Osteocyte (in vitro differentiated cells): ENCODE results near the gene CCL18. TPM values are rescaled to one million over a fixed set of nuclear protein-coding genes. Genes with fewer than 3 reads are reported as not detected.

ENCODE experiments used
- DNase-seq: peaks from one replicate; pipeline ENCODE4 v3.0.0; 2021; ENCODE audit warnings: mixed read lengths; ENCODE audit not compliant: unreplicated experiment; ENCODE audit errors: extremely low spot score
- H3K27ac Mint-ChIP-seq: one replicate; pipeline ENCODE4 v1.8.0; 2021; ENCODE audit warnings: mild to moderate bottlenecking, mixed read lengths; ENCODE audit not compliant: unreplicated experiment
- H3K27me3 Mint-ChIP-seq: one replicate; pipeline ENCODE4 v1.8.0; 2021; ENCODE audit warnings: mixed read lengths; ENCODE audit not compliant: unreplicated experiment
- H3K36me3 Mint-ChIP-seq: one replicate; pipeline ENCODE4 v1.8.0; 2021; ENCODE audit warnings: mixed read lengths; ENCODE audit not compliant: unreplicated experiment
- H3K4me1 Mint-ChIP-seq: one replicate; pipeline ENCODE4 v1.8.0; 2021; ENCODE audit warnings: mixed read lengths; ENCODE audit not compliant: unreplicated experiment
- H3K4me3 Mint-ChIP-seq: one replicate; pipeline ENCODE4 v1.8.0; 2021; ENCODE audit warnings: mild to moderate bottlenecking, moderate library complexity, mixed read lengths; ENCODE audit not compliant: unreplicated experiment
- H3K9me3 Mint-ChIP-seq: one replicate; pipeline ENCODE4 v1.8.0; 2021; ENCODE audit warnings: mixed read lengths; ENCODE audit not compliant: unreplicated experiment
- total RNA-seq: library from RNA; stranded (reverse); gene quantifications from 2 replicates; pipeline ENCODE4 v1.2.1, GENCODE V29; 2021
- TF ChIP-seq, protein P1 (sequence below): fragments of 200-600 bp; sonication (generic); IDR thresholded peaks from 2 replicates; pipeline ENCODE4 v1.5.0; 2021; ENCODE audit warnings: antibody characterized with exemption, mild to moderate bottlenecking, moderate library complexity

CCL18 gene
- total RNA-seq, 1 donor from 2014 or later = not detected

DNA sequence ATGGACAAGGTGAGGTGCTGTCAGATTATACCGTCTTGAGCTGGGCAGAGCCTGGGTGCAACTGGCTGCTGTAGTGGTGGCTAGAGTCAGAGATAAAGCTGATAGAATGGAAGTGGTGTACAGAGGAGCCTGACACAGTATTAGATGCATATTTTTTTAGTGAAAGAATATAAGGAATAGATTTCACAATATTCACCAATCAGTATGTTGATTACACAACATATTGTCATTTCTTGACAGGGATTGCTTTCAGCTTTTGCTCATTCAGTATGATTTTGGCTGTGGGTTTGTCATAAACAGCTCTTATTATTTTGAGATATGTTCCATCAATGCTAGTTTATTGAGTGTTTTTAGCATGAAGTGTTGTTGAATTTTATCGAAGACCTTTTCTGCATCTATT, 44.6 kb upstream of the CCL18 start:
- no peak overlapping the region for H3K27ac Mint-ChIP-seq
- H3K4me3 Mint-ChIP-seq = no peak overlapping the region
- TF ChIP-seq, protein P1, sequence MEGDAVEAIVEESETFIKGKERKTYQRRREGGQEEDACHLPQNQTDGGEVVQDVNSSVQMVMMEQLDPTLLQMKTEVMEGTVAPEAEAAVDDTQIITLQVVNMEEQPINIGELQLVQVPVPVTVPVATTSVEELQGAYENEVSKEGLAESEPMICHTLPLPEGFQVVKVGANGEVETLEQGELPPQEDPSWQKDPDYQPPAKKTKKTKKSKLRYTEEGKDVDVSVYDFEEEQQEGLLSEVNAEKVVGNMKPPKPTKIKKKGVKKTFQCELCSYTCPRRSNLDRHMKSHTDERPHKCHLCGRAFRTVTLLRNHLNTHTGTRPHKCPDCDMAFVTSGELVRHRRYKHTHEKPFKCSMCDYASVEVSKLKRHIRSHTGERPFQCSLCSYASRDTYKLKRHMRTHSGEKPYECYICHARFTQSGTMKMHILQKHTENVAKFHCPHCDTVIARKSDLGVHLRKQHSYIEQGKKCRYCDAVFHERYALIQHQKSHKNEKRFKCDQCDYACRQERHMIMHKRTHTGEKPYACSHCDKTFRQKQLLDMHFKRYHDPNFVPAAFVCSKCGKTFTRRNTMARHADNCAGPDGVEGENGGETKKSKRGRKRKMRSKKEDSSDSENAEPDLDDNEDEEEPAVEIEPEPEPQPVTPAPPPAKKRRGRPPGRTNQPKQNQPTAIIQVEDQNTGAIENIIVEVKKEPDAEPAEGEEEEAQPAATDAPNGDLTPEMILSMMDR = no peak
- peaks cover 28% of the 10 kb centered on the region for H3K27me3 Mint-ChIP-seq
- no peaks in the 10 kb centered on the region for H3K4me1 Mint-ChIP-seq
- no peaks in the 10 kb centered on the region for H3K36me3 Mint-ChIP-seq
- DNase-seq = no peak
- H3K9me3 Mint-ChIP-seq = no peaks in the 10 kb centered on the region

DNA sequence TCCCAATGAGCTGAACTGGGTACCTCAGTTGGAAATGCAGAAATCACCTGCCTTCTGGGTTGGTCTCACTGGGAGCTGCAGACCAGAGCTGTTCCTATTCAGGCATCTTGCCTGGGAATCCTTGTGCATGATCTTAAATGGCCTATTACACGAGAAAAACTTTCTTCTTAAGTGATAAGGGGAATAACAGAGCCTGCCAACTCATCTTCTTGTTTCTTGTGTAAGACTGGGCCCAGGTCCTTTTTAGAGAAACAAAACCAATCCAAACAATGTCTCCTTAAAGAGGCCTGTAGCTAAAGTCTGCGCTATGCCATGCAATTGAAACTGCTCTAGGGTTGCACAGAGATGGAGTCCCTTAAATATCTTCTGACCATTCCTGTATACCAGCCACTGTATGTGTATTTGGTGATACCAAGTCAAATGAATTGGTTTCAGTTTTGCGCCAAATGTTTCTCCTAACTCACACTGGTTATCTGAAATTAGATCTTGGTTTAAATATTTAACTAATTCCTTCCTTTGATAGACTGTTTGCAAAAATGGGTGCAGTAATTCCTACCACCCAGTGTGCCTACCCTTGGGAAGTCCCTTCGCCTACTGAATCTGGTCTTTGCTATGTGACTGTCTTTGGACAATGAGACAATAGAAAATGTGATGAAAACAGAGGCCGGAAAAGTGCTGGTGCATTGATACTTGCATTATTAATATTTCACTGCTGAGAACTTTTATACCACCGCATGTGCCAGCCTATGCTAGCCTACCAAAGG, 39.8 kb upstream of the CCL18 start:
- H3K4me3 Mint-ChIP-seq = no peak overlapping the region
- no peak for DNase-seq
- no peaks in the 10 kb centered on the region for H3K4me1 Mint-ChIP-seq
- TF ChIP-seq, protein P1 = no peak
- no peaks in the 10 kb centered on the region for H3K9me3 Mint-ChIP-seq
- no peak overlapping the region for H3K27ac Mint-ChIP-seq
- no peaks in the 10 kb centered on the region for H3K36me3 Mint-ChIP-seq
- H3K27me3 Mint-ChIP-seq = peaks cover 27% of the 10 kb centered on the region

DNA sequence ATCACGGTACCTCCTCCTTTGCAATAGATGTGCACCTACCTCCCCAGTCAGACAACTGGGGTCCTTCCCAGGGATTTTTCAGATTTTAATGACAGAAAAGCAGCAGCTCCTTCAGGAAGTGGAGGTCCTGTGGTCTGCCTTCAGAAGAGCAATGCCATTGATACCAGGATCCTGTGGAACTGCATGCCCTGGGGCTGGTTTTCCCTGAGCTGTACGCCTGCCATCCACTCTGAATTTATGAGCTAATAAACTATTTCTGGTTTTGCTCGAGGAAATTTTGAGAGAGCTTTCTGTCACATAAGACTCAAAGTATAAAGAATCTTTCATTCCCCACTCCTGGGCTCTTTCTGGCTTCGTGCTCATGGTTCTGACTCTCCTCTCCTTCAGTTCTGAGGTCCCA, 36.3 kb upstream of the CCL18 start:
- H3K27ac Mint-ChIP-seq = no peak overlapping the region
- H3K36me3 Mint-ChIP-seq = no peaks in the 10 kb centered on the region
- H3K4me3 Mint-ChIP-seq = no peak overlapping the region
- DNase-seq = no peak
- TF ChIP-seq, protein P1 = no peak
- H3K4me1 Mint-ChIP-seq = no peaks in the 10 kb centered on the region
- H3K9me3 Mint-ChIP-seq = no peaks in the 10 kb centered on the region
- peaks cover 2% of the 10 kb centered on the region for H3K27me3 Mint-ChIP-seq

DNA sequence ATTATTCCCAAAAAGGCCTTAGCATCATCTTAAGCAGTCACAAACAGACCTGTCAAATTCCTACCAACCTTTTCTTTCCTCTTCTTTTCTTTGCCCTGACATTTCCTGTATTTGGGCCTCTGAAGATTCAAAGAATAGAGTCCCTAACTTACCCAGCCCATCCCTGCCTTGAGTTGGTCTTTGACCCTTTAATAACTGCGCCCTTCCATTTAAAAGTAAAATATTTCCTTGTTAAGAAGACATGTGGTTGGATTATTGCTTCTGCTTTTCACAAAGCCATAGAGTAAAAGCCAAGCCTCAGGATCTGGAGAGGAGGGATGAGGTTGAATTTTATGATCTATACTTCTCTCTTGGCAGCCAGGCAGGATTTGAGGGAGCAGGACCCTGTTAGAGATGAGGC, 33.1 kb upstream of the CCL18 start:
- peaks cover 2% of the 10 kb centered on the region for H3K27me3 Mint-ChIP-seq

DNA sequence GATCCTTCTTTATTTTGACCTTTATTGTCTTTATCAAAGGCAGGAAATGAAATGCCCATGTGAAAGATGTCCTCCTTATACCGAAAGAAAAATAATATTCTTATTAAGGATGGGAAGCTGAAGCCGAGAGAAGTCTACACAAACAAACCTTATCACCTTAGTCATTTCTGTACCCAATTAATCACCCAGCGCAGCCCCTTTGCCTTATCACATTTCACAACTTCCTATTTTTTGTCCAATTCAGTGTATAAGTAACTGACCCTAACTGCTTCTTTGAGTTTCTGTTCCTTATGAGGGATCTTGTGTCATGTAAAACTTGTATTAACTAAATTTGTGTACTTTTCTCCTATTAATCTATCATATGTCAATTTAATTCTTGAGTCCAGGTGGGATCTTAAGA, 29.9 kb upstream of the CCL18 start:
- no peaks in the 10 kb centered on the region for H3K36me3 Mint-ChIP-seq

More for the DNA sequence above, 33.1 kb upstream of the CCL18 start:
- TF ChIP-seq, protein P1 = no peak
- H3K4me3 Mint-ChIP-seq = no peak overlapping the region
- H3K4me1 Mint-ChIP-seq = no peaks in the 10 kb centered on the region
- no peaks in the 10 kb centered on the region for H3K36me3 Mint-ChIP-seq
- DNase-seq = no peak
- H3K27ac Mint-ChIP-seq = no peak overlapping the region
- no peaks in the 10 kb centered on the region for H3K9me3 Mint-ChIP-seq

More for the DNA sequence above, 29.9 kb upstream of the CCL18 start:
- H3K27me3 Mint-ChIP-seq = peaks cover 2% of the 10 kb centered on the region
- H3K4me3 Mint-ChIP-seq = no peak overlapping the region
- no peaks in the 10 kb centered on the region for H3K9me3 Mint-ChIP-seq
- TF ChIP-seq, protein P1 = no peak
- DNase-seq = no peak
- H3K27ac Mint-ChIP-seq = no peak overlapping the region
- H3K4me1 Mint-ChIP-seq = no peaks in the 10 kb centered on the region
